HG02870 (cell line): ENCODE data around the gene TAS1R2.
A peak's percentile ranks its signal among the peaks of the same experiment; 100 is the strongest.
"Not testable (repeated sequence)": the region's sequence is repeated elsewhere in the genome, so short reads cannot be mapped to it uniquely, and the experiment has no call there.

Source experiments
- ATAC-seq: cut with Tn5 transposase; IDR thresholded peaks from one replicate; pipeline ENCODE4 v1.9.1; 2021; ENCODE audit warnings: mild to moderate bottlenecking, moderate library complexity; ENCODE audit not compliant: unreplicated experiment

Gene TAS1R2

GRCh38 chr1:18859560-18859959 is at the start of gene TAS1R2:
Gene TAS1R2 (minus strand): TSS chr1:18859660. CDS start chr1:18859660, 0 bp downstream.
- no peak for ATAC-seq

- ATAC-seq: no peak
These were observed 48.7 kb upstream of the TAS1R2 start for GRCh38 chr1:18907917-18908845.

DNA sequence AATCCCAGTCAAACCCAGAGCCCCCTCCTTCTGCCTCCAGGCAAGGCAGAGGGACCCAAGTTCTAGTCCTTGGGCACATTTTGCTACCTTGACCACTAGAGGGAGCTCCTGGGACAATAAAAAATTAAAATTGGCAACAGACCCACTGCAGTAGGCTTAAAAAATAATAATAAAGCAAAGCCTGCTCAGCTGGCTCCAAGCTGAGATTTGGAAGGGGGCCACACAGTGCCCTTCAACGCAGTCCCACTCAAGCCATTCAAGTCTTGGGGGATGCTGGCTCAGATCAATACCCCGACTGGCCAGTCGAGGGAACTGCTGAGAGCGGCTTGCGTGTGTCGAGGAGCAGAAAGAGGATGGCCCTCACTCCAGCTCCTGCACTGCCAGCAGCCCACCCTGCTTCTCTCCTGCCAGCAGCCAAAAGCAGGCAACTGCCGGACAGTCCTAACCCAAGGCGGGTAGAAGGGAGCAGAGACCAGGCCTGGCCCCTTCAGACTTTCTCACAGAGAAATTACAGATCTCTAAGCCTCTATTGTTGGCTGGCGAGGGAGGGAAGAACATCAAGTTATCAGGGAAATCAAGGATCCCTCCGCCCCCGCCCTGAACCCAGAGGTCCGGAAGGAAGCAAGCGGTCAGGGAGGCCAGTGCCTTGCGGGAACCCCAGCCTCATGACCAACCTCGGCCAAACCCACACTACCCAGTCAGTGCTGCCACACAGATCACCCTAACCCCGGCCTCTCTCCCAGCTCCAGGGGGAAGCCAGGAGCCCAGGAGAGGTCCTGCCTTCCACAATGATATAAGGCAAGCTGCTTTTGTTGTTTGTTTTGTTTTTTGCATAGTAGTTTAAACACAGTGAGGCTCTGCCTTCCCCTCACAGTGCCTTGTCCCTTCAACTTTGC is 47.8 kb upstream of the TAS1R2 start:
- no peak for ATAC-seq

GRCh38 chr1:18903291-18903756 is 43.9 kb upstream of the TAS1R2 start:
- no peak for ATAC-seq

DNA sequence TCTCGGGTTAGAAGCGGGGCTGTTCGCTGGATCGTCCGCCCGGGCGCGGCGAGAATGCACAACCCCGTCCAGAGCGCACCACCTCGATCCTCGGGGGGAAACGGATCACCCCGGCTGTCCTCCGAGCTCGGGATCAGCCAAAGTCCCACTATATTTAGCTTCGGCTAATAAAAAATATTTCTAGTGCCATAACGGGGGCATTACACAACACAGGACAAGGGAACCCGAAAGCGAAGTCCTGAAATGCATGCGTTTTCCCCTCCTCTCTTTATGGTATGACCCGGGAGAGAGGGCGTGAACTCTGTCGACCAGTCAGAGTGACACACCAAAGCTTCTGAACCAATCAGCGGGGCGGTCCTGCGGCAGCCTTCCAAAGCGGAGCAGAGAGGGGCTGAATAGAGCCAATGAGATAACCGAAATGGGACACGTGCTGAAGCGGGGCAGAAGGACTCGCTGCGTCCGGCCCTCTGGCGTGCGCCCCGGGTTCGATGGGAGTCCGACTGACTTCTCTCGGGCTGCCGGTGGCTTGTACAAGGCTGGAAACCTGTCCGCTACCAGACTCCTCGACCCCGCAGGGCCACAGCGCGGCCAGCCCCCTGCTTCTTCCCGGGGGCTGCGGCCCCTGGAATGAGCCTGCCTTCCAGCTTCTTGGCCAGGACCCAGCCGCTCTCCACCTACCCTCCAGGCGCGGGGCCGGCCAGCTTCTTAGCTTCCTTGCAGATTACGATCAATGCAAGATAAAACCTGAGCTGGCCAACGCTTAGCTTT is 43.2 kb upstream of the TAS1R2 start, which contains the start of gene ALDH4A1:
TSS of gene ALDH4A1 (minus strand) at position 33 of the 768 bp plus-strand sequence. CDS start at position 1, 32 bp downstream.
- ATAC-seq: peak; percentile 97

DNA sequence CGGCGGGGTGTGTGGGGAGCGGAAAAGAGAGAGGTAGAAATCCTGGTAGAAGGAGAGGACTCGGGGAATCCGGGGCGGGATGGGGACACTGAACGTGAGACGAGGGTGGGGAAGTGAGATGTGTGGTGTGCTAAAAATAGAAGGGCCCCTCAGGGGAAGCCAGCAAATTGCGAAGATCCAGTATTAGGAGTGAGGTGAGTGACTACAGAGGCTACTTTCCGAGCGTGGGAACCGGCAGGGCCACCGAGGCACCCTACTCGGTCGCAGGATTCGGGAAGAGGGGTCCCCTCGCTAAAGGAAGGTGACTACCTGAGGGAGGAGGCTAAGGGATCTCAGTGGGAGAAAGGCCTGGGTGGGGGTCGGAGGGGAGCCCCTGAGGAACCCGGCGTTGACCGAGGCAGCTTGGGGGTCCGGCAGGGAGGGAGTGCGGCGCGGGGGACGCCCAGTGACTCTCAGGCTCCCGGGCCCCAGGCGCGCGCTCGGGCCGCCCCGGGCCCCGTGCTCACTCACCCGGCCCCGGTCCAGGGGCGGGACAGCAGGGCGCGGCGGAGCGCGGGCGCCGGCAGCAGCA is 42.6 kb upstream of the TAS1R2 start:
- no peak for ATAC-seq

DNA sequence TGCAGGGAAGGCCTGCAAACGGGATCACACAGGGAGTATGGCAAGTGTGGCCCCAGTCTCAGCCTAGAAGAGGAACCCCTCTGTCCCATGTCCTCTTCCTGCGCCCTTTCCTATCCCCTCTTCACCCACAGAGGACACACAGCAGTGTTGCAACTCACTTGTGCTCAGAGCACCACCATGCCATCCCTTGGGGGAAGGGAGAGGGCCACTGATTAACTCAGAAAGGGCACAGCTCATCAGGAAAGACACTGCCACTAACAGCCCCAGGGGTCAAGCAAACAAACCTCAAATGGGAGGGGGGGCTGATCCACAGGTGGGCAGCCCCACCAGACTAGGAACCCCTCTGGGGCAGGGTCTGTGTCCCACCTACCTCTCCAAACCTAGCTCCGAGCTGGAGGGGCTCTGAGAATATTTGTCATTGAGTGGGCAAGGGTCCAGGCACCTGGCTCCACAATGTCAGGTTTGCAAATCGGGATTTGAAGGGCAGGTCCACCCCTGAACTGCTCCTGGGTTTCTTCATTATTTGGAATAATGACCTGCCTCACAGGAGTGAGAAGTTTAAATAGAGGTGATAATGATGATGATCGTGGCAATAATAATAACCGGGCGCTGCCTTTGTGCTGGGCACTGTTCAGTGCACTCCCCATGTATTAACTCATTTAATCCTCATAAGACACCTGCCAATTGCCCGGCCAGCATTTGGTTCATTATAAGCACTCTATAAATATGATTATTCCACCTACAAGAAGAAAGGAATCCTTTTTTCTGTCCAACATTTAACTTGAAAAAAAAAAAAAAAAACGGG is 41.9 kb upstream of the TAS1R2 start:
- no peak for ATAC-seq

- no peak for ATAC-seq
These were observed 40.9 kb upstream of the TAS1R2 start for GRCh38 chr1:18900303-18900841.

- ATAC-seq: no peak
These were observed 40.0 kb upstream of the TAS1R2 start for GRCh38 chr1:18899363-18900049.

DNA sequence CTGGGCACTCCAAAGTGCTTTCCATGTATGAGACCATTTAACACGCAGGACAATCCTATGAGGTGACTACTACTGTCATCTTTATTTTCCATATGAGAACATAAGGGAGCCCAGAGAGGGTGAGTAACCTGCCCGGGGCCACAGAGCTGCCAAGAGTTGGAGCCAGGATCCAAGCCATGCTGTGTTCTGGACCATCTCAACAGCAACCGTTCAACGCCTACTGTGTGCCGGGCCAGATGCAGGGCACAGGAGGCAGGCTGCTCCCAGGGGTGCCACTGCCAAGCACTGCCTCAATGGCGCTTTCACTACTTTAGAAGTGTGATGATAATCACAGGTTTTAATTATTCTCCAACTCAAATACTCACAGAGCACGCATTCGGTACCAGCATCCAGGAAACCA is 39.1 kb upstream of the TAS1R2 start:
- no peak for ATAC-seq

- ATAC-seq: no peak
These were observed 35.9 kb upstream of the TAS1R2 start for GRCh38 chr1:18895317-18895716.

DNA sequence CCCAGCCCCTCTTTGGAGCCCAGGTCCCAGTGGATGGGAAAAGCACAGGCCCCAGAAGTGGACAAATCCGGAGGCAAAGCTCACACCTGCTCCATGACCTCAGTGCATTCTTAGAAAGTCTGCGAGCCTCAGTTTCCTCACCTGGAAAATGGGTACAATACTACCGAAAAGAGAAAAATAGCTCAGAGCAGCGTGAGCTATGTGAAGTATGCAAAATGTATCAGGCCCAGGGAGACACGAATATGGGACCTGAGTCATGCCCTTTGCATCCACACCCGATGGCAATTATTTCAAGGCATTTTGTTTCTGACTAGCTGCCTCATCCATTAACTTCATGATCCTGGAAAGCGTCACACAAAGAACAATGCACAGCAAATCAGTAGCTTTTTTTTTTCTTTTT is 33.7 kb upstream of the TAS1R2 start:
- no peak for ATAC-seq

DNA sequence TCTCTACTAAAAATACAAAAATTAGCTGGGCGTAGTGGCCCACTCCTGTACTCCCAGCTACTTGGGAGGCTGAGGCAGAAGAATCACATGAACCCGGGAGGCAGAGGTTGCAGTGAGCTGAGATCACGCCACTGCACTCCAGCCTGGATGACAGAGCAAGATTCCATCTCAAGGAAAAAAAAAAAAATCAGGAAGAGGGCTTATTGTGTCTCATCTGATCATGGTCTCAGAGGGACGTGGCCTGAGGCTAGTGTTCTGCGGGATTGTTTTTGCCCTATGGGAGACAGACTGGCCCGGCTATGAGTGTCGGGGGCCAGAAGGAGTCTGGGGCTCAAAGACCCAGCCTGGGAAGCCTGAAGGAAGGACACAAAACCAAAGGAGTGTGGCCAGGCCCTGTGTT is 32.4 kb upstream of the TAS1R2 start:
- not testable (repeated sequence) for ATAC-seq

DNA sequence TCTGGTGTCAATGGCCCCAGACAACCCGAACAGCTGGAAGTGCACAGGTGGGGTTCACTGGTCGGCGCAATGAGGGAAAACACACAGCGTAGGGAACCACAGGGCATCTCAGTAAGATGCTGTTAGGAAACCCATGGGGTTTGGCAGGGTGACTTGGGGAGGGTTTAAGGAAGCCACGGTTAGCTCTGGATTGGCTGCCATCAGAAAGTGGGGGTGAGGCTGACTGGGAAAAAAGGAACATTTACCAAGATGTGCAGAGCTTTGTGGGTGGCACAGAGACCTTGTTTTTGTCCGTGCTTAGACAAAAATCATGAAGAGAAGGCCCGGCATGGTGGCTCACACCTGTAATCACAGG is 31.9 kb upstream of the TAS1R2 start:
- no peak for ATAC-seq

- ATAC-seq: no peak
These were observed 31.4 kb upstream of the TAS1R2 start for GRCh38 chr1:18890706-18891425.

DNA sequence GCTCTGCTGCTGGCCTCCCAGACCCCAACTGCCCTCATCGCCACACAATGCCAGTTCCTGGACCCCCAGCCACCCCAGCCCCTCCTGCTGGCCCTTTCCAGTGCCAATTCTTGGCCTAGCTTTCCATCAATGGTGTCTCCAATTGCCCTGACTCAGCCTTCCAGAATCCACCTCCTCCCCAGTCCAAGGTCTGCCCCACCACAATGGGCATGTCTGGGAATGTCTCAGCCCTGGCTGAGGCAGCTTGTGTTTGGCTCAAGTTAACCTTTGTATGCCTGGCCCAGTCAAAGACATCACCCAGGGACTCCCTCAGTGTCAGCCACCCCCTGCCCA is 26.5 kb upstream of the TAS1R2 start:
- no peak for ATAC-seq

- no peak for ATAC-seq
These were observed 26.0 kb upstream of the TAS1R2 start for GRCh38 chr1:18885311-18886002.

DNA sequence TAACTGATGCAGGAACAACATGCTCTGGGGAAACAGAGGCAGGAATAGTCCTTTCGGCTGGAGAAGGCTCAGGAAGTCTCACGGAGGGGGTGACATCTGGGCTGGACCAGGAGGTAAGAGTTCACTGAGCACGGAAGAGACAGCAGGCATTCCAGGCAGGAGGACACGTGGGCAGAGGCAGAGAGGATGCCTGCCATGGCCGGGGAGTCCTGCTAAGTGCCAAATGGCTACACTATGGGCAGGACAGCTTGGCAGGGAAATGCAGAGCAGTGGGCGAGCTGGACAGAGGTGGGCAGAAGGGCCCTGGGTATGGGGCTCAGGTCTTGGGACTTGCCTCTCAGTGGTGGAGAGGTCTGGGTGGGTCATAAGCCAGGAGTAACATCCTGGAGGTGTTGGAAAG is 25.3 kb upstream of the TAS1R2 start:
- no peak for ATAC-seq
